Activated CD4-positive, alpha-beta T cell treated with anti-CD3 and anti-CD28 coated beads for 36 hours (primary cell): ENCODE data around the gene OR4M1. TPM values are rescaled to one million over a fixed set of nuclear protein-coding genes. Genes with fewer than 3 reads are reported as not detected.
"Not testable (repeated sequence)": the region's sequence is repeated elsewhere in the genome, so short reads cannot be mapped to it uniquely, and the experiment has no call there.

Experiments
- ATAC-seq: fragments of 200-7000 bp; cut with Tn5 transposase; one replicate; pipeline ENCODE4 v1.10.0; 2021; ENCODE audit warnings: mild to moderate bottlenecking, moderate library complexity
- CTCF ChIA-PET: fragments of 350-600 bp; sonication (Branson Sonifier 250); formaldehyde crosslinking; loops from one replicate; lab custom pipeline; 2021; ENCODE audit warnings: antibody characterized with exemption; lab: Charles Lee
- POLR2A ChIA-PET: fragments of 350-600 bp; sonication (Branson Sonifier 250); formaldehyde crosslinking; loops from one replicate; lab custom pipeline; 2021; ENCODE audit warnings: antibody characterized with exemption, inconsistent platforms; lab: Charles Lee
- DNase-seq: peaks from one replicate; pipeline ENCODE4 v3.0.0-alpha.2; 2020
- H3K27ac Mint-ChIP-seq: one replicate; pipeline ENCODE4 v1.8.0; 2021; ENCODE audit warnings: mixed read lengths
- H3K27me3 Mint-ChIP-seq: one replicate; pipeline ENCODE4 v1.8.0; 2021; ENCODE audit warnings: mixed read lengths
- H3K36me3 Mint-ChIP-seq: one replicate; pipeline ENCODE4 v1.8.0; 2021; ENCODE audit warnings: low read depth, mixed read lengths
- H3K4me1 Mint-ChIP-seq: one replicate; pipeline ENCODE4 v1.8.0; 2021; ENCODE audit warnings: mixed read lengths
- H3K4me3 Mint-ChIP-seq: one replicate; pipeline ENCODE4 v1.8.0; 2021; ENCODE audit warnings: mild to moderate bottlenecking, moderate library complexity, mixed read lengths
- H3K9me3 Mint-ChIP-seq: one replicate; pipeline ENCODE4 v1.8.0; 2021; ENCODE audit warnings: low read depth, mixed read lengths
- intact Hi-C, 2 experiments: fragments of 100-400 bp; cut with DNase I in 1 of 2; cut with micrococcal nuclease in 1 of 2; formaldehyde crosslinking; loops; one replicate each; pipeline versions ENCODE4 v1.14.2 to v1.15.1; 2022 to 2024; cut with DNase I, micrococcal nuclease
- total RNA-seq, 2 experiments: library from RNA; stranded (reverse); gene quantifications; one replicate each; pipeline ENCODE4 v1.2.3, GENCODE V29; 2021

The OR4M1 gene
- total RNA-seq, 2 experiments from 2014 or later: not detected

GRCh38 chr14:19787318-19787717, 14.0 kb downstream of the OR4M1 start:
- H3K9me3 Mint-ChIP-seq, DNase-seq, H3K27ac Mint-ChIP-seq, H3K27me3 Mint-ChIP-seq, CTCF ChIA-PET, H3K4me3 Mint-ChIP-seq, POLR2A ChIA-PET, ATAC-seq, intact Hi-C loops, H3K36me3 Mint-ChIP-seq, H3K4me1 Mint-ChIP-seq: not testable (repeated sequence)

- H3K4me1 Mint-ChIP-seq, H3K9me3 Mint-ChIP-seq, H3K36me3 Mint-ChIP-seq, H3K4me3 Mint-ChIP-seq, DNase-seq, ATAC-seq, H3K27ac Mint-ChIP-seq, H3K27me3 Mint-ChIP-seq, POLR2A ChIA-PET, CTCF ChIA-PET, intact Hi-C loops: not testable (repeated sequence)
Measured at GRCh38 chr14:19788150-19788549, 14.8 kb downstream of the OR4M1 start.

- intact Hi-C loops, H3K27ac Mint-ChIP-seq: not testable (repeated sequence)
Measured at GRCh38 chr14:19796520-19797108, 23.3 kb downstream of the OR4M1 start.

GRCh38 chr14:19799880-19800279, 26.6 kb downstream of the OR4M1 start:
- ChIA-PET CTCF (no interaction called here), POLR2A (no interaction called here)
- H3K27ac Mint-ChIP-seq: no peak overlapping the region
- no peak overlapping the region for H3K4me3 Mint-ChIP-seq
- ATAC-seq (no peak), DNase-seq (no peak)
- no peaks in the 10 kb centered on the region for H3K27me3 Mint-ChIP-seq
- no peaks in the 10 kb centered on the region for H3K4me1 Mint-ChIP-seq
- no peaks in the 10 kb centered on the region for H3K9me3 Mint-ChIP-seq
- no peaks in the 10 kb centered on the region for H3K36me3 Mint-ChIP-seq
- intact Hi-C loops: no loop called here

More at GRCh38 chr14:19796520-19797108, 23.3 kb downstream of the OR4M1 start:
- ATAC-seq, POLR2A ChIA-PET, H3K27me3 Mint-ChIP-seq, H3K9me3 Mint-ChIP-seq, H3K4me1 Mint-ChIP-seq, DNase-seq, CTCF ChIA-PET, H3K4me3 Mint-ChIP-seq, H3K36me3 Mint-ChIP-seq: not testable (repeated sequence)

GRCh38 chr14:19800282-19801117, 27.2 kb downstream of the OR4M1 start:
- H3K4me1 Mint-ChIP-seq: no peaks in the 10 kb centered on the region
- ChIA-PET POLR2A (no interaction called here), CTCF (no interaction called here)
- no peaks in the 10 kb centered on the region for H3K27me3 Mint-ChIP-seq
- H3K9me3 Mint-ChIP-seq: no peaks in the 10 kb centered on the region
- H3K27ac Mint-ChIP-seq: no peak overlapping the region
- H3K36me3 Mint-ChIP-seq: no peaks in the 10 kb centered on the region
- ATAC-seq (no peak), DNase-seq (no peak)
- H3K4me3 Mint-ChIP-seq: no peak overlapping the region
- intact Hi-C loops: no loop called here

- no peak overlapping the region for H3K4me3 Mint-ChIP-seq
- CTCF ChIA-PET: no interaction called here
- ATAC-seq (no peak), DNase-seq (no peak)
- H3K36me3 Mint-ChIP-seq: no peaks in the 10 kb centered on the region
- POLR2A ChIA-PET: no interaction called here
- H3K9me3 Mint-ChIP-seq: no peaks in the 10 kb centered on the region
- H3K27me3 Mint-ChIP-seq: no peaks in the 10 kb centered on the region
- no peaks in the 10 kb centered on the region for H3K4me1 Mint-ChIP-seq
- intact Hi-C loops: no loop called here
- no peak overlapping the region for H3K27ac Mint-ChIP-seq
Measured at GRCh38 chr14:19801118-19801464, 27.8 kb downstream of the OR4M1 start.

- H3K27me3 Mint-ChIP-seq, intact Hi-C loops, ATAC-seq, H3K4me1 Mint-ChIP-seq, DNase-seq, H3K27ac Mint-ChIP-seq, CTCF ChIA-PET, H3K4me3 Mint-ChIP-seq, H3K36me3 Mint-ChIP-seq, POLR2A ChIA-PET, H3K9me3 Mint-ChIP-seq: not testable (repeated sequence)
Measured at GRCh38 chr14:19803470-19803869, 30.2 kb downstream of the OR4M1 start, which contains the start of gene OR4N2. Gene OR4N2, plus strand, starts transcription at chr14:19803770. Its CDS starts 23,679 bp downstream, at chr14:19827449.

GRCh38 chr14:19813171-19813920, 40.0 kb downstream of the OR4M1 start:
- H3K9me3 Mint-ChIP-seq, CTCF ChIA-PET, intact Hi-C loops, DNase-seq, H3K27me3 Mint-ChIP-seq, H3K36me3 Mint-ChIP-seq, ATAC-seq, H3K4me1 Mint-ChIP-seq, H3K4me3 Mint-ChIP-seq, H3K27ac Mint-ChIP-seq, POLR2A ChIA-PET: not testable (repeated sequence)

GRCh38 chr14:19819879-19820278, 46.6 kb downstream of the OR4M1 start:
- H3K27me3 Mint-ChIP-seq, CTCF ChIA-PET, POLR2A ChIA-PET, ATAC-seq, H3K4me1 Mint-ChIP-seq, H3K4me3 Mint-ChIP-seq, intact Hi-C loops, H3K9me3 Mint-ChIP-seq, H3K27ac Mint-ChIP-seq, H3K36me3 Mint-ChIP-seq, DNase-seq: not testable (repeated sequence)

GRCh38 chr14:19821016-19821415, 47.7 kb downstream of the OR4M1 start:
- H3K4me3 Mint-ChIP-seq, intact Hi-C loops, H3K36me3 Mint-ChIP-seq: not testable (repeated sequence)

GRCh38 chr14:19823178-19823577, 49.9 kb downstream of the OR4M1 start:
- no peak for ATAC-seq
- no peak overlapping the region for H3K4me3 Mint-ChIP-seq
- peaks cover 3% of the 10 kb centered on the region for H3K9me3 Mint-ChIP-seq
- ChIA-PET CTCF (no interaction called here), POLR2A (no interaction called here)
- H3K4me1 Mint-ChIP-seq: no peaks in the 10 kb centered on the region
- H3K27me3 Mint-ChIP-seq: peaks cover 2% of the 10 kb centered on the region
- no peak overlapping the region for H3K27ac Mint-ChIP-seq
- intact Hi-C loops: no loop called here
- DNase-seq: no peak
- H3K36me3 Mint-ChIP-seq: no peaks in the 10 kb centered on the region

More at GRCh38 chr14:19821016-19821415, 47.7 kb downstream of the OR4M1 start:
- CTCF ChIA-PET, H3K4me1 Mint-ChIP-seq, DNase-seq, ATAC-seq, H3K27me3 Mint-ChIP-seq, H3K27ac Mint-ChIP-seq, POLR2A ChIA-PET, H3K9me3 Mint-ChIP-seq: not testable (repeated sequence)
